GM10266 (cell line): ENCODE measurements around the gene SHB.

Experiments
- DNase-seq: peaks from one replicate; pipeline ENCODE4 v3.0.0; 2012; ENCODE audit errors: extremely low spot score
- TF ChIP-seq, protein P1 (sequence below): IDR thresholded peaks from 2 replicates; pipeline ENCODE4 v1.5.1; 2012; ENCODE audit warnings: mild to moderate bottlenecking, low read depth; ENCODE audit not compliant: control insufficient read depth, insufficient read depth; ENCODE audit errors: missing control alignments

SHB gene

DNA sequence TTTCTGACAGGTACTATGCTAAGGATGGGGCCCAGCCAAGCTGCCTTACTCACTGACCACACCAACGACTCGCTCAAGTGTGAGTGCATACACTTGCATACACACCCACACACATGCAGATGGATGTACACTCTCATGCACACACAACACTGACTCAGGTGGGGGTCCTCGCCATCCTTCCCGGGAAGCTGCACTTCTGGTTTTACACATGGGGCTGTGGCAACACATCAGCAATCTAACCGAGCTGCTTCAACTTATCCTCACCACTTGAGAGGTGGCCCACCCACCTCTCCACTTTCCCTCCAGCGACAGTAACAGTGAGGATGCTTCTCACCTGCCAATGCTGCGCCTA, 97.9 kb downstream of the SHB start:
- no peak for DNase-seq

DNA sequence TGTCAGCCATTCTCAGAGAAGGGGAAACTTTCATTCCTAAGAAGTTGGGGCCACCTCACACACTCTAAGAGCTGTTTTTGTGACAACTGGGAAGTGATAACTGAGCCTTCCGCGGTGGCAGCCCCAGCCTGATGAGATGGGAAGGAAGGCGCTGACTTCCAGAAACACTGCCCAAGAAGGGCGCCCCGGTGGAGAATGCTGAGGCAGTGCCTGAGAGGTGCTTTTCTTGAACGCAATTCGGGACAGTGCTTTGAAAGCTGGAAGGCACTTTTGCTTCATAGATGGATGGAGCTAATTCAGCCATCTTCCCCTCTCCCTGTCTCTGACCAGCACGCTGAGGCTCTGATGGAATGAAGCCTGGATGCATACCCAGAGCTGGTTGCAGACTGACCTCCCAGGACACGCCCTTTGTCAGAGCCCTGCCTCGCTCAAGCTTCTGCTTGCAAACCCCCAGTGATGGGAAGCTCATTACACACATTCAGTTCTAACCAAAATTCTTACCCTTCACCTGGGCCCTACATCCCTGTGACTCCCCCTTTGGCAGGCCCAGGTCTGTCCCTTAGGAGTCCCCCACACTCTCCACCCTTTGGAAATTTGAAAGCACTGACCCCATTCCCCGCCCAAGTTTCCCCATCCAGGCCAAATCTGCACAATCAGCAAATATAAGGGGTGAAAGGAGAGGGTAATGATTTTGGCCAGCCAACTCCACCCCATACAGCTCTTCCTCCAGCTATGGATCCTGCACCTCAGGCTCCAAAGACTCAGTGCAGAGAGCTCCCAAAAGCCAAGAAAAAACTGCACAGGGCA, 98.5 kb downstream of the SHB start:
- DNase-seq, result no peak
- TF ChIP-seq, protein P1, sequence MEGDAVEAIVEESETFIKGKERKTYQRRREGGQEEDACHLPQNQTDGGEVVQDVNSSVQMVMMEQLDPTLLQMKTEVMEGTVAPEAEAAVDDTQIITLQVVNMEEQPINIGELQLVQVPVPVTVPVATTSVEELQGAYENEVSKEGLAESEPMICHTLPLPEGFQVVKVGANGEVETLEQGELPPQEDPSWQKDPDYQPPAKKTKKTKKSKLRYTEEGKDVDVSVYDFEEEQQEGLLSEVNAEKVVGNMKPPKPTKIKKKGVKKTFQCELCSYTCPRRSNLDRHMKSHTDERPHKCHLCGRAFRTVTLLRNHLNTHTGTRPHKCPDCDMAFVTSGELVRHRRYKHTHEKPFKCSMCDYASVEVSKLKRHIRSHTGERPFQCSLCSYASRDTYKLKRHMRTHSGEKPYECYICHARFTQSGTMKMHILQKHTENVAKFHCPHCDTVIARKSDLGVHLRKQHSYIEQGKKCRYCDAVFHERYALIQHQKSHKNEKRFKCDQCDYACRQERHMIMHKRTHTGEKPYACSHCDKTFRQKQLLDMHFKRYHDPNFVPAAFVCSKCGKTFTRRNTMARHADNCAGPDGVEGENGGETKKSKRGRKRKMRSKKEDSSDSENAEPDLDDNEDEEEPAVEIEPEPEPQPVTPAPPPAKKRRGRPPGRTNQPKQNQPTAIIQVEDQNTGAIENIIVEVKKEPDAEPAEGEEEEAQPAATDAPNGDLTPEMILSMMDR, result no peak

More for the DNA sequence above, 97.9 kb downstream of the SHB start:
- TF ChIP-seq, protein P1, result no peak

DNA sequence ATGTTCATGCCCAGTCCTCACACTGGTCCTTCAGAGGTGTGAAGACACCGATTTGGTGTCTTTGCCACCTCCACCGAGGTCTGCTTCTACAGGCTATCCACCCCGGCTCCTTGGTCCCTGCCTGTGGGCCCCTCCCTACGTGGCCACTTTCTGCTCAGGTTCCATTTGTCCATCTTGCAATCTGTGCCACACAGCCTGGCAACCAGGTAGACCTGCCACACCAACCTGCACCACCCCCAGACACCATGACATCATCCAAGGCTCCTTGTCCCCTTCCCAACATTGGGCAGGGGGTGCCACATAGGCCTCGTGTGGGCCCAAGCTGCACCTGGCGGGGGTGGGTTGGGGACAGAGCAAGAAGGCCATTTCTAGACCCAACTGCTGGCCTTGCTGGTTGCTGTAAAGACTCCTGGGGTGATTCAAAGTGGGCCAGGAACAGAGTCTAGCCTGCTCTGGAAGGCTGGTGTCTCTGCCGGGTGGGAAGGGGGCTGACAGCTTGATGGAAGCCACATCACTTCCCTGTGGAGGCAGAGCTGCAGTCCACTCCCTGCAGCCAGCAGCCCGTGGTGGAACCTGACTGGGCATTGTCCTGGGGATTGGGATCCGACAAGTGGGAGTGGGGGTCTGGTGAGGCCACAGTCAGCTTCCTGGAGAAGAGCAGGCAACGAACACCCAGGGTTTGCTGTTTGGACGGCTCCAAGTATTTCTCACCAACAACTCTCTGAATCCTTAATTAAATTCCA, 99.3 kb downstream of the SHB start:
- TF ChIP-seq, protein P1, result no peak
- DNase-seq, result no peak

DNA sequence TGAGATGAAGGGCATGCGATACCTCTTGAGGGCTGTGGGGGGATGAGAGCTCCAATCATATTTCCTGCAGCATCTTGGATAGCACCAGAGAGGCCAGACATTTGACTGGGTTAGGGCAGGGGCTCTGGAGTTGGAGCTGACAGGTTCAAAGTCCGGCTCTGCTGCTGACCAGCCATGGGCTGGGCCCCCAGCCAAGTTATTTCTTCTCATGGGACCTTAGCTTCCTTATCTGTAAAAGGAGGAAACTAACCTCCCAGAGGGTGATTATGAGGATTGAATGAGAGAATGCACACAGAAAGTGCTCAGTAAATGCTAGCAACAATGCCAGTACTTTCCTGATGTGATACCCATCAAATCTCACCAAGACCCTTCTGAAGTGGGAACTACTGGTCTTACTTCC, 99.9 kb downstream of the SHB start:
- TF ChIP-seq, protein P1, result no peak
- no peak for DNase-seq

DNA sequence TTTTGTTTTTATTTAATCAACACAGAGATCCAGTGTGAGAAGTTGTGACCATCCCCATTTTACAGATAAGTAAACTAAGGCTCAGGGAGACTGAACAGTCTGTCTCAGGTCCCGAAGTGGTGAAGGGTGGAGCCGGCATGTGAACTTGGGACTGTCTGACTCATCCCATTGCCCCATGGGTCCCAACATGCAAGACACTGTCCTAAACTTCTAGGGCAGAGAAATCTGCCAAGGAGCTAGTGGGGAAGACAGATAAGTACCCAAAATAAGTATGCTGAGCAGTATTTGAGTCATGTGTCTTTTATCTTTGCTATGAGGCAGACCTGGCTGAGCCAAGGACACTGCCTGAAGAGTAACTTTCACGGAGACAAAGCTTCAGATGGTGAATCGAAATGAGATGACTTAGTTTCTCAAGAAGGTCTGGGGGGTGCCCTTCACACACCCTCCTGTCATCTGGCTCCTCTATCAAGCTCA, 100.8 kb downstream of the SHB start:
- no peak for DNase-seq
- TF ChIP-seq, protein P1, result no peak

DNA sequence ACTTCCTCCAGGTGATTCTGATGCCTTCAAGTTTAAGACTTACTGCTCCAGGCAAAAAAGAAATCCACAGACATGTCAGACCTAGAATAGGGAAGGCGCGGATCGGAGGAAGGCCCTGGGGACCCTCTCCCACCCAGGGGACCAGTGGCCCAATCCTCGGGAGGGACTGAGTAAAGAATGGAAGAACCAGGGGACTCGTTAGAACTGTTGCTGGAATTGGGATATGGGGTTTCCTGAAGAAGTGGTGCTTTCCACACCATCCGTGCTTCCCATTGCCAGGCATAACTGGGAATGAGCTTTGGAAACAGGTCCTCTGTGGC, 101.3 kb downstream of the SHB start:
- TF ChIP-seq, protein P1, result no peak
- DNase-seq, result no peak
